ENCODE results near the gene ULK1. TPM values are rescaled to one million over a fixed set of nuclear protein-coding genes. Genes with fewer than 3 reads are reported as not detected.

ULK1 gene
- total RNA-seq, 1 experiment from 2014 or later = 67.8 TPM

DNA sequence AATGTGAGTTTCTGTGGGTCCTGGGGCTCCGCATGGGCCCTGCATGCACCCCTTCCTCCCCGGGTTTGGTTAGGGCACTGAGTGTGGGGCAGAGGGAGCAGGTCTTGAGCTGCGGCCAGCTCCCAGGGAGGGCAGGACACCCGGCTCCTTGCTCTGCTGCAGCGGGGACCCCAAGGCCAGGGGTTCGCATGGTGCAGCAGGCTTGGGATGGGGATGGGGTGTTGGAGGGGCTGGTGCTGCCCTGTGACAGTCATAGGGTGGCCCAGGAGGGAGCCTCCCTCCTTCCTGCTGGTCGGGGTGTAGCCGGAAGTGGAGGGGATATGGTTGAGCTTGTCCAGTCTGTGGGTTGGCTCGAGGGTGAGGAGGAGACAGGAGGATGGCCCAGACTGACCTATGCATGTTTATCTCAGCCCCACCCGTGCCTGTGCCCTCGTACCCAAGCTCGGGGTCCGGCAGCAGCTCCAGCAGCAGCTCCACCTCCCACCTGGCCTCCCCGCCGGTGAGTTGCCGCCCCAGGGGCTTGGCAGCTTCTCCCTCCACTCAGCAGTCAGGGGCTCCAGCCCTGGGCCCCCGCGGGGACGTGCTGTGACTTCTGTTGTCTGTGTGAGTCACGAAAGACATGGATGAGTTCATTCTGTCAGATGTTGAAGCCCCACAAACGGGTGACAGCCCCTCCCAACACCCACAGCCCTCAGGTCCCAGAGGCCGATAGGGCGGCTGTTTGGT is 16.0 kb downstream of the ULK1 start:
- Mint-ChIP-seq H3K27ac (no peak overlapping the region), H3K36me3 (peaks cover 14% of the 10 kb centered on the region), H3K4me1 (no peaks in the 10 kb centered on the region), H3K27me3 (ENCODE audit: low read depth) (no peaks in the 10 kb centered on the region), H3K9me3 (no peaks in the 10 kb centered on the region), H3K4me3 (no peak overlapping the region)
- ATAC-seq (no peak), DNase-seq (ENCODE audit: low spot score) (no peak)
- ChIA-PET POLR2A (no interaction called here), CTCF (no interaction called here)
- TF ChIP-seq, protein P1, sequence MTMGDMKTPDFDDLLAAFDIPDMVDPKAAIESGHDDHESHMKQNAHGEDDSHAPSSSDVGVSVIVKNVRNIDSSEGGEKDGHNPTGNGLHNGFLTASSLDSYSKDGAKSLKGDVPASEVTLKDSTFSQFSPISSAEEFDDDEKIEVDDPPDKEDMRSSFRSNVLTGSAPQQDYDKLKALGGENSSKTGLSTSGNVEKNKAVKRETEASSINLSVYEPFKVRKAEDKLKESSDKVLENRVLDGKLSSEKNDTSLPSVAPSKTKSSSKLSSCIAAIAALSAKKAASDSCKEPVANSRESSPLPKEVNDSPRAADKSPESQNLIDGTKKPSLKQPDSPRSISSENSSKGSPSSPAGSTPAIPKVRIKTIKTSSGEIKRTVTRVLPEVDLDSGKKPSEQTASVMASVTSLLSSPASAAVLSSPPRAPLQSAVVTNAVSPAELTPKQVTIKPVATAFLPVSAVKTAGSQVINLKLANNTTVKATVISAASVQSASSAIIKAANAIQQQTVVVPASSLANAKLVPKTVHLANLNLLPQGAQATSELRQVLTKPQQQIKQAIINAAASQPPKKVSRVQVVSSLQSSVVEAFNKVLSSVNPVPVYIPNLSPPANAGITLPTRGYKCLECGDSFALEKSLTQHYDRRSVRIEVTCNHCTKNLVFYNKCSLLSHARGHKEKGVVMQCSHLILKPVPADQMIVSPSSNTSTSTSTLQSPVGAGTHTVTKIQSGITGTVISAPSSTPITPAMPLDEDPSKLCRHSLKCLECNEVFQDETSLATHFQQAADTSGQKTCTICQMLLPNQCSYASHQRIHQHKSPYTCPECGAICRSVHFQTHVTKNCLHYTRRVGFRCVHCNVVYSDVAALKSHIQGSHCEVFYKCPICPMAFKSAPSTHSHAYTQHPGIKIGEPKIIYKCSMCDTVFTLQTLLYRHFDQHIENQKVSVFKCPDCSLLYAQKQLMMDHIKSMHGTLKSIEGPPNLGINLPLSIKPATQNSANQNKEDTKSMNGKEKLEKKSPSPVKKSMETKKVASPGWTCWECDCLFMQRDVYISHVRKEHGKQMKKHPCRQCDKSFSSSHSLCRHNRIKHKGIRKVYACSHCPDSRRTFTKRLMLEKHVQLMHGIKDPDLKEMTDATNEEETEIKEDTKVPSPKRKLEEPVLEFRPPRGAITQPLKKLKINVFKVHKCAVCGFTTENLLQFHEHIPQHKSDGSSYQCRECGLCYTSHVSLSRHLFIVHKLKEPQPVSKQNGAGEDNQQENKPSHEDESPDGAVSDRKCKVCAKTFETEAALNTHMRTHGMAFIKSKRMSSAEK (CRISPR knock-in tag; IDR thresholded peaks at IDR 0.05; ENCODE audit: borderline replicate concordance) = no peak
- no peak for TF ChIP-seq TP53 (CRISPR knock-in tag; IDR thresholded peaks at IDR 0.05)

DNA sequence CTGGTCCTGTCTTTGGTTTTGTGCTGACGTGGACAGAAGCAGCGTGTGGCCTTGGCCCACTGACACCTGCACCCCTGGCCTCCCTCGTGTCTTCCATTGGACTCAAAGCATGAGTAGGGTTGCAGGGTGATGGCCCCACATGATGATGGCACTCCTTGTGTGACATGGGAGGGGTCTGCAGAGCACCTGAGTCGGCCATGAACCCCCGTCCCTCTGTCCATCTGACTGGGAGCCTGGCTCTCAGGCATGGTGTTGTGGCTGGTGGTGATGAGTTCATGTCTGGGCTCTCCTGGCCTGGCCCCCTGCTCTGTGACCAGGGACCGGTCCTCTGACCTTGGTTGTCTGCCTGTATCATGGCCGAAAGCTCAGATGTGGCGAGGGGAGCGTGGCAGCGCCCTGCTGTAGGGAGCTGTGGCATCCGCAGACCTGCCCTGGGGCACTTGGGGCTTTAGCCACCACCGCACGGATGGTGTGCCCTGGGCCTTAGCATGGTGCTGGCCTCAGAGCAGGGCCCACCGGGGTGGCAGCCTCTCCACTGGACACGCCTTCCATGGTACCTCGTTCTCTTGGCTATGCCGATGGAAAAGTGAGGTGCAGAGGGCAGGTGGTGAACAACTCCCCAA is 16.7 kb downstream of the ULK1 start:
- ChIA-PET CTCF (interaction anchor here (0.7 kb wide), 1 partner anchor 778 kb away, joined by 3 read pairs; no protein-coding TSS in a partner anchor), POLR2A (no interaction called here)
- DNase-seq (ENCODE audit: low spot score) (no peak), ATAC-seq (no peak)
- no peaks in the 10 kb centered on the region for H3K9me3 Mint-ChIP-seq
- no peaks in the 10 kb centered on the region for H3K27me3 Mint-ChIP-seq (ENCODE audit: low read depth)
- no peak overlapping the region for H3K4me3 Mint-ChIP-seq
- TF ChIP-seq, protein P2, sequence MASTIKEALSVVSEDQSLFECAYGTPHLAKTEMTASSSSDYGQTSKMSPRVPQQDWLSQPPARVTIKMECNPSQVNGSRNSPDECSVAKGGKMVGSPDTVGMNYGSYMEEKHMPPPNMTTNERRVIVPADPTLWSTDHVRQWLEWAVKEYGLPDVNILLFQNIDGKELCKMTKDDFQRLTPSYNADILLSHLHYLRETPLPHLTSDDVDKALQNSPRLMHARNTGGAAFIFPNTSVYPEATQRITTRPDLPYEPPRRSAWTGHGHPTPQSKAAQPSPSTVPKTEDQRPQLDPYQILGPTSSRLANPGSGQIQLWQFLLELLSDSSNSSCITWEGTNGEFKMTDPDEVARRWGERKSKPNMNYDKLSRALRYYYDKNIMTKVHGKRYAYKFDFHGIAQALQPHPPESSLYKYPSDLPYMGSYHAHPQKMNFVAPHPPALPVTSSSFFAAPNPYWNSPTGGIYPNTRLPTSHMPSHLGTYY (CRISPR knock-in tag; IDR thresholded peaks at IDR 0.05) = no peak
- TF ChIP-seq, protein P3, sequence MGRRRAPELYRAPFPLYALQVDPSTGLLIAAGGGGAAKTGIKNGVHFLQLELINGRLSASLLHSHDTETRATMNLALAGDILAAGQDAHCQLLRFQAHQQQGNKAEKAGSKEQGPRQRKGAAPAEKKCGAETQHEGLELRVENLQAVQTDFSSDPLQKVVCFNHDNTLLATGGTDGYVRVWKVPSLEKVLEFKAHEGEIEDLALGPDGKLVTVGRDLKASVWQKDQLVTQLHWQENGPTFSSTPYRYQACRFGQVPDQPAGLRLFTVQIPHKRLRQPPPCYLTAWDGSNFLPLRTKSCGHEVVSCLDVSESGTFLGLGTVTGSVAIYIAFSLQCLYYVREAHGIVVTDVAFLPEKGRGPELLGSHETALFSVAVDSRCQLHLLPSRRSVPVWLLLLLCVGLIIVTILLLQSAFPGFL (CRISPR knock-in tag; IDR thresholded peaks at IDR 0.05; ENCODE audit: borderline replicate concordance) = no peak
- TF ChIP-seq, protein P4, sequence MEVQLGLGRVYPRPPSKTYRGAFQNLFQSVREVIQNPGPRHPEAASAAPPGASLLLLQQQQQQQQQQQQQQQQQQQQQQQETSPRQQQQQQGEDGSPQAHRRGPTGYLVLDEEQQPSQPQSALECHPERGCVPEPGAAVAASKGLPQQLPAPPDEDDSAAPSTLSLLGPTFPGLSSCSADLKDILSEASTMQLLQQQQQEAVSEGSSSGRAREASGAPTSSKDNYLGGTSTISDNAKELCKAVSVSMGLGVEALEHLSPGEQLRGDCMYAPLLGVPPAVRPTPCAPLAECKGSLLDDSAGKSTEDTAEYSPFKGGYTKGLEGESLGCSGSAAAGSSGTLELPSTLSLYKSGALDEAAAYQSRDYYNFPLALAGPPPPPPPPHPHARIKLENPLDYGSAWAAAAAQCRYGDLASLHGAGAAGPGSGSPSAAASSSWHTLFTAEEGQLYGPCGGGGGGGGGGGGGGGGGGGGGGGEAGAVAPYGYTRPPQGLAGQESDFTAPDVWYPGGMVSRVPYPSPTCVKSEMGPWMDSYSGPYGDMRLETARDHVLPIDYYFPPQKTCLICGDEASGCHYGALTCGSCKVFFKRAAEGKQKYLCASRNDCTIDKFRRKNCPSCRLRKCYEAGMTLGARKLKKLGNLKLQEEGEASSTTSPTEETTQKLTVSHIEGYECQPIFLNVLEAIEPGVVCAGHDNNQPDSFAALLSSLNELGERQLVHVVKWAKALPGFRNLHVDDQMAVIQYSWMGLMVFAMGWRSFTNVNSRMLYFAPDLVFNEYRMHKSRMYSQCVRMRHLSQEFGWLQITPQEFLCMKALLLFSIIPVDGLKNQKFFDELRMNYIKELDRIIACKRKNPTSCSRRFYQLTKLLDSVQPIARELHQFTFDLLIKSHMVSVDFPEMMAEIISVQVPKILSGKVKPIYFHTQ (CRISPR knock-in tag; IDR thresholded peaks at IDR 0.05) = no peak
- no peak overlapping the region for H3K27ac Mint-ChIP-seq
- peaks cover 14% of the 10 kb centered on the region for H3K36me3 Mint-ChIP-seq
- no peaks in the 10 kb centered on the region for H3K4me1 Mint-ChIP-seq

DNA sequence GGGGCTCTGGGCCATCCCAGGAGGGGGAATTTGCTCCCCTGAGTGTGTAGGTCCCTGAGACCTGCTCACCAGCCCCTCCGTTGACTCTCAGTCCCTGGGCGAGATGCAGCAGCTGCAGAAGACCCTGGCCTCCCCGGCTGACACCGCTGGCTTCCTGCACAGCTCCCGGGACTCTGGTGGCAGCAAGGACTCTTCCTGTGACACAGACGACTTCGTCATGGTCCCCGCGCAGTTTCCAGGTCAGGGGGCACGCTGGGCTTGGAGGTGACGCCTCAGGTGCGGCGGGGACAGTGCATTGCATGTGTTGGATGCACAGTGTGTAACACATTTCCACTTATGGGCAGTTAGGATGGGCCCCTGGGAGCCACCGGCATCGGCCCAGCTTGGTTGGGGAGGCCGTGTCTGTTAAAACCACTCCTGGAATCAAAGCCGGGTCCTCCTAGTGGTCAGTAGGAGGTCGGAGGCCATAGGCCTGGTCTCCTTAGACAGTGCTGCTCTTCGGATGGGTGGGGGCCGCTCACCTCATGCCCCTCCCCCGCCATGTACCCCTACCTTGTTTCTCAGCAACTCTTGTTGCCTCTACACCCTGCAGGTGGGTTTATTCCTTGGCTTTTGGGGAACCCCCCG is 17.5 kb downstream of the ULK1 start:
- H3K9me3 Mint-ChIP-seq = no peaks in the 10 kb centered on the region
- no peak overlapping the region for H3K4me3 Mint-ChIP-seq
- H3K36me3 Mint-ChIP-seq = peaks cover 14% of the 10 kb centered on the region
- H3K27me3 Mint-ChIP-seq (ENCODE audit: low read depth) = no peaks in the 10 kb centered on the region
- DNase-seq (ENCODE audit: low spot score) (no peak), ATAC-seq (no peak)
- H3K4me1 Mint-ChIP-seq = no peaks in the 10 kb centered on the region
- H3K27ac Mint-ChIP-seq = peak overlapping the region; percentile 23; the same call in 1 of the 2 replicates
- ChIA-PET CTCF (interaction anchor here (0.7 kb wide), 1 partner anchor 779 kb away, joined by 3 read pairs; no protein-coding TSS in a partner anchor), POLR2A (no interaction called here)
- no peak for TF ChIP-seq FOXJ3 (CRISPR knock-in tag; IDR thresholded peaks at IDR 0.05; ENCODE audit: borderline replicate concordance)
- TF ChIP-seq, protein P5, sequence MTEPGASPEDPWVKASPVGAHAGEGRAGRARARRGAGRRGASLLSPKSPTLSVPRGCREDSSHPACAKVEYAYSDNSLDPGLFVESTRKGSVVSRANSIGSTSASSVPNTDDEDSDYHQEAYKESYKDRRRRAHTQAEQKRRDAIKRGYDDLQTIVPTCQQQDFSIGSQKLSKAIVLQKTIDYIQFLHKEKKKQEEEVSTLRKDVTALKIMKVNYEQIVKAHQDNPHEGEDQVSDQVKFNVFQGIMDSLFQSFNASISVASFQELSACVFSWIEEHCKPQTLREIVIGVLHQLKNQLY (CRISPR knock-in tag; IDR thresholded peaks at IDR 0.05) = no peak
- TF ChIP-seq, protein P6, sequence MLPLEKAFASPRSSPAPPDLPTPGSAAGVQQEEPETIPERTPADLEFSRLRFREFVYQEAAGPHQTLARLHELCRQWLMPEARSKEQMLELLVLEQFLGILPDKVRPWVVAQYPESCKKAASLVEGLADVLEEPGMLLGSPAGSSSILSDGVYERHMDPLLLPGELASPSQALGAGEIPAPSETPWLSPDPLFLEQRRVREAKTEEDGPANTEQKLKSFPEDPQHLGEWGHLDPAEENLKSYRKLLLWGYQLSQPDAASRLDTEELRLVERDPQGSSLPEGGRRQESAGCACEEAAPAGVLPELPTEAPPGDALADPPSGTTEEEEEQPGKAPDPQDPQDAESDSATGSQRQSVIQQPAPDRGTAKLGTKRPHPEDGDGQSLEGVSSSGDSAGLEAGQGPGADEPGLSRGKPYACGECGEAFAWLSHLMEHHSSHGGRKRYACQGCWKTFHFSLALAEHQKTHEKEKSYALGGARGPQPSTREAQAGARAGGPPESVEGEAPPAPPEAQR (CRISPR knock-in tag; IDR thresholded peaks at IDR 0.05) = no peak
- TF ChIP-seq, protein P7, sequence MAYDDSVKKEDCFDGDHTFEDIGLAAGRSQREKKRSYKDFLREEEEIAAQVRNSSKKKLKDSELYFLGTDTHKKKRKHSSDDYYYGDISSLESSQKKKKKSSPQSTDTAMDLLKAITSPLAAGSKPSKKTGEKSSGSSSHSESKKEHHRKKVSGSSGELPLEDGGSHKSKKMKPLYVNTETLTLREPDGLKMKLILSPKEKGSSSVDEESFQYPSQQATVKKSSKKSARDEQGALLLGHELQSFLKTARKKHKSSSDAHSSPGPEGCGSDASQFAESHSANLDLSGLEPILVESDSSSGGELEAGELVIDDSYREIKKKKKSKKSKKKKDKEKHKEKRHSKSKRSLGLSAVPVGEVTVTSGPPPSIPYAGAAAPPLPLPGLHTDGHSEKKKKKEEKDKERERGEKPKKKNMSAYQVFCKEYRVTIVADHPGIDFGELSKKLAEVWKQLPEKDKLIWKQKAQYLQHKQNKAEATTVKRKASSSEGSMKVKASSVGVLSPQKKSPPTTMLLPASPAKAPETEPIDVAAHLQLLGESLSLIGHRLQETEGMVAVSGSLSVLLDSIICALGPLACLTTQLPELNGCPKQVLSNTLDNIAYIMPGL (CRISPR knock-in tag; IDR thresholded peaks at IDR 0.05) = no peak
- TF ChIP-seq ESRRA (CRISPR knock-in tag; IDR thresholded peaks at IDR 0.05; ENCODE audit: borderline replicate concordance) = no peak
